Stimulated activated memory B cell treated with anti-CD40 and anti-IgM and Interleukin-4, amounts not matched to agents 10 μg/mL and 1 μg/mL and 100 μg/mL, for 72 hours (primary cell): ENCODE measurements around the gene ENTPD8.

Source experiments
- ATAC-seq: fragments of 150-1000 bp; cut with Tn5 transposase; 2 replicates; pipeline ENCODE4 v1.10.0; 2021
- H3K27ac Mint-ChIP-seq: one replicate; pipeline ENCODE4 v1.8.0; 2022; ENCODE audit warnings: mild to moderate bottlenecking, mixed read lengths
- H3K27me3 Mint-ChIP-seq: one replicate; pipeline ENCODE4 v1.8.0; 2022; ENCODE audit warnings: mixed read lengths
- H3K36me3 Mint-ChIP-seq: one replicate; pipeline ENCODE4 v1.8.0; 2022; ENCODE audit warnings: mixed read lengths
- H3K4me1 Mint-ChIP-seq: one replicate; pipeline ENCODE4 v1.8.0; 2022; ENCODE audit warnings: mixed read lengths
- H3K4me3 Mint-ChIP-seq: one replicate; pipeline ENCODE4 v1.8.0; 2022; ENCODE audit warnings: mild to moderate bottlenecking, moderate library complexity, mixed read lengths
- H3K9me3 Mint-ChIP-seq: one replicate; pipeline ENCODE4 v1.8.0; 2022; ENCODE audit warnings: mixed read lengths

The ENTPD8 gene

GRCh38 chr9:137446851-137447471, 5.8 kb upstream of the ENTPD8 start:
- Mint-ChIP-seq H3K27ac (no peak overlapping the region), H3K36me3 (peaks cover 19% of the 10 kb centered on the region), H3K4me3 (peak overlapping the region; percentile 8), H3K9me3 (peaks cover 2% of the 10 kb centered on the region), H3K27me3 (peaks cover 42% of the 10 kb centered on the region), H3K4me1 (peaks cover 28% of the 10 kb centered on the region)
- ATAC-seq = peak; percentile 21

GRCh38 chr9:137445930-137446431, 4.8 kb upstream of the ENTPD8 start:
- no peak overlapping the region for H3K4me3 Mint-ChIP-seq
- peaks cover 22% of the 10 kb centered on the region for H3K4me1 Mint-ChIP-seq
- H3K9me3 Mint-ChIP-seq = no peaks in the 10 kb centered on the region
- peaks cover 47% of the 10 kb centered on the region for H3K27me3 Mint-ChIP-seq
- no peak overlapping the region for H3K27ac Mint-ChIP-seq
- H3K36me3 Mint-ChIP-seq = peaks cover 16% of the 10 kb centered on the region
- ATAC-seq = no peak

- no peak overlapping the region for H3K4me3 Mint-ChIP-seq
- ATAC-seq = peak; percentile 83
- H3K27ac Mint-ChIP-seq = no peak overlapping the region
- H3K27me3 Mint-ChIP-seq = peaks cover 47% of the 10 kb centered on the region
- H3K36me3 Mint-ChIP-seq = peaks cover 15% of the 10 kb centered on the region
- no peaks in the 10 kb centered on the region for H3K9me3 Mint-ChIP-seq
- H3K4me1 Mint-ChIP-seq = peaks cover 21% of the 10 kb centered on the region
These were observed 4.2 kb upstream of the ENTPD8 start for GRCh38 chr9:137445275-137445807.

GRCh38 chr9:137444106-137444790, 3.1 kb upstream of the ENTPD8 start:
- H3K36me3 Mint-ChIP-seq = peaks cover 4% of the 10 kb centered on the region
- no peak for ATAC-seq
- H3K27ac Mint-ChIP-seq = no peak overlapping the region
- H3K9me3 Mint-ChIP-seq = no peaks in the 10 kb centered on the region
- H3K4me1 Mint-ChIP-seq = peaks cover 14% of the 10 kb centered on the region
- H3K4me3 Mint-ChIP-seq = no peak overlapping the region
- peaks cover 54% of the 10 kb centered on the region for H3K27me3 Mint-ChIP-seq

DNA sequence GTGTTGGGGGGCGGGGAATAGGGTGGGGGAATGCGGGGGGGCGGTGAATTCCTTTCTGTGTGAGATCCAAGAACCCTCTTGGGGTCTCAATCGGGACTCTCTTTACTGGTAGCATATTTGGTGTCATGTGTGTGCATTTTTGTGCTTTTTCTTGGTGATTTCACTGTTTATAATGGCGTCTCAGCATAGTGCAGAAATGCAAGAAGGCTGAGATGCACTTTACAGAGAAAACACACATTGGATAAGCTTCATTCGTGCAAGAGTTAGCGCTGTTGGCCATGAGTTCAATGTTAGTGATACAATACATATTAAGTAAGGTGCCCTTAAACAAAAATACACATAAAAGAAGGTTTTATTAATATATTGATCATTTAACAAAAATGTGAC, 771 bp upstream of the ENTPD8 start:
- Mint-ChIP-seq H3K4me1 (peaks cover 10% of the 10 kb centered on the region), H3K27me3 (peaks cover 65% of the 10 kb centered on the region), H3K9me3 (no peaks in the 10 kb centered on the region), H3K27ac (no peak overlapping the region), H3K36me3 (no peaks in the 10 kb centered on the region), H3K4me3 (peak overlapping the region; percentile 5)
- ATAC-seq = no peak

GRCh38 chr9:137439158-137439714, 1.9 kb downstream of the ENTPD8 start:
- Mint-ChIP-seq H3K27me3 (peaks cover 64% of the 10 kb centered on the region), H3K4me1 (no peaks in the 10 kb centered on the region), H3K9me3 (no peaks in the 10 kb centered on the region), H3K4me3 (no peak overlapping the region), H3K36me3 (no peaks in the 10 kb centered on the region), H3K27ac (no peak overlapping the region)
- no peak for ATAC-seq

- Mint-ChIP-seq H3K9me3 (no peaks in the 10 kb centered on the region), H3K27ac (no peak overlapping the region), H3K27me3 (peaks cover 60% of the 10 kb centered on the region), H3K4me1 (no peaks in the 10 kb centered on the region), H3K36me3 (no peaks in the 10 kb centered on the region), H3K4me3 (no peak overlapping the region)
- ATAC-seq = no peak
These were observed 2.5 kb downstream of the ENTPD8 start for GRCh38 chr9:137438591-137439157.

GRCh38 chr9:137437691-137438590, 3.2 kb downstream of the ENTPD8 start:
- ATAC-seq = no peak
- no peaks in the 10 kb centered on the region for H3K36me3 Mint-ChIP-seq
- peaks cover 53% of the 10 kb centered on the region for H3K27me3 Mint-ChIP-seq
- no peak overlapping the region for H3K27ac Mint-ChIP-seq
- no peaks in the 10 kb centered on the region for H3K9me3 Mint-ChIP-seq
- H3K4me3 Mint-ChIP-seq = no peak overlapping the region
- H3K4me1 Mint-ChIP-seq = no peaks in the 10 kb centered on the region

DNA sequence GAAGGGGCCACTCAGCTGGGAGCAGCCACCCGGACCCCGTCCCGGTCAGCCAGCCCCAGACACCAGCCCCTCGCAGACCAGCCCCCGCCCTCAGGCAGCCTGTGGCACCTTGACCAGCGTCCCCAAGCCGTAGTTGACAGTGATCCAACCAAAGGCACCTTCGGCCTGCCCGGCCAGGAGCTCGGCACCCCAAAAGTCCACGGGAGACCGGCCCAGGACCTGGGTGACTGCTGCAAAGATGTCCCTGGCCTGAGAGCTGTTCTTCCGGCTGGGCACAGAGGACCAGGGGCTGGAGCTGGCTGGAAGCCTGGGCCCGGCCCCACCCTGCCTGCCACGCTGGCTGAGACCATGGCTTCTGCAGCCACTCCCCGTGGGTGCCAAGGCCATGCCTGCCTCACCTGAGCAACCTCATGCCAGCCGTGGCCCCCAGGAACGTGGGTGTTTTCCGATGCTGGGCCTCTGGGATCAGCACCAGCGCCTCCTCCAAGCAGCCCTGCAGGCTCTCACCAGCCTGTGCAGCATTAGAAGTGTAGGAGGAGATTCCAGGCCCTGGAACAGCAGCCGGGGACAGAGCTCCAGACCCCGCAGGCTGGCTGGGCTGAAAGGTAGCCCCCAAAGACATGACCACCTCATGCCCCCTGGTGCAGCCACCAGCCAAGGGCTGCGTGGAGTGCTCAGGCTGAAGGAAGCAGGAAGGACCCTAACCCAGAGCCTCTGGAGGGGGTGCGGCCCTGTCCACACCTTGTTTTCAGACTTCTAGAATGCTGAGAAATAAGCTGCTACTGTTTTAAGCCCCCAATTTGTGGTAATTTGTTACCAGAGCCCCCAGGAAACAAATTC, 4.2 kb downstream of the ENTPD8 start:
- no peaks in the 10 kb centered on the region for H3K36me3 Mint-ChIP-seq
- no peaks in the 10 kb centered on the region for H3K4me1 Mint-ChIP-seq
- H3K9me3 Mint-ChIP-seq = no peaks in the 10 kb centered on the region
- H3K4me3 Mint-ChIP-seq = no peak overlapping the region
- ATAC-seq = no peak
- no peak overlapping the region for H3K27ac Mint-ChIP-seq
- peaks cover 47% of the 10 kb centered on the region for H3K27me3 Mint-ChIP-seq

GRCh38 chr9:137435980-137436760, 5.0 kb downstream of the ENTPD8 start:
- Mint-ChIP-seq H3K27ac (no peak overlapping the region), H3K4me3 (no peak overlapping the region), H3K36me3 (no peaks in the 10 kb centered on the region), H3K27me3 (peaks cover 50% of the 10 kb centered on the region), H3K9me3 (no peaks in the 10 kb centered on the region), H3K4me1 (no peaks in the 10 kb centered on the region)
- peak; percentile 55 for ATAC-seq

GRCh38 chr9:137435381-137435891, 5.7 kb downstream of the ENTPD8 start:
- no peak for ATAC-seq
- no peak overlapping the region for H3K27ac Mint-ChIP-seq
- H3K4me1 Mint-ChIP-seq = no peaks in the 10 kb centered on the region
- peaks cover 54% of the 10 kb centered on the region for H3K27me3 Mint-ChIP-seq
- H3K36me3 Mint-ChIP-seq = no peaks in the 10 kb centered on the region
- no peak overlapping the region for H3K4me3 Mint-ChIP-seq
- H3K9me3 Mint-ChIP-seq = no peaks in the 10 kb centered on the region

DNA sequence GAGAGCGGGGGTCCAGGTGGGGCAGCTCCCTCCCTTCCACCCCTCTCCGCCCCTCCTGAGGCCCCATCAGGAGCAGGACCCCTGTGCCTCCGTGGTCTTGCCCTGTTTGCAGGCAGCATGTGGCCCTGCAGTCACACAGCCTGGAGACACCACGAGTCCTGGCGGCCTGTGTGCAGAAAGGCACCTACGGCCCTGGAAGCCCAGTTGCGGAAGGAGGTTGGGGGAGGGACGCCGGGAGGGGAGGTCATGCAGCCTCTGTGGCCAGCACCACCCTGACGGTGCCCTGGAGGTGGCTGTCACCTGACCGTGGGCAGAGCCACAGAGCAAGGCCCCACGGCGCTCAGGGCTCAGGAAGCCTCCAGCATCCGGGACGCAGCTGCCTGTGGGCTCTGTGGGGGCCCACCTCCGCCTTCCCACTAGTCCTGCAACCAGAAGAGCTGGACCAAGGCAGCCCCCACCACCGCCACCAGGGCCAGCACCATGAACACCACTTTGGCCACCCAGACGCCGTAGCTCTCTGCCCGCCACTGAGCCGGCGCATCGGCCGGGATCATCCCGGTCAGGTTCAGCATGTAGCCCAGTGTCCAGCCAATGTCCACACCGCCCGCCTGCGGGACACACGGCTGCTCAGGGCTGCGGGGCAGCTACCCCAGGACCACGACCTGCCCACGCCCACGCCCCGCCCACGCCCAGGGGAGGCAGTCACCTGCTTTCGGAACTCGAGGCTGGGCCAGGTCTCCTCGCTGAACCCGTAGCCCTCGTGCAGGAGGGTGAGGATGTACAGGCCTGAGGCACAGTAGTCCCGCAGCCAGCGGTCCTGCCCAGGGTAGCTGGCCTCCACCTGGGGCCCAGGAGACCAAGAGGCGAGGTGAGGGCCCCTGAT, 6.4 kb downstream of the ENTPD8 start:
- Mint-ChIP-seq H3K4me3 (no peak overlapping the region), H3K9me3 (no peaks in the 10 kb centered on the region), H3K27ac (no peak overlapping the region), H3K36me3 (no peaks in the 10 kb centered on the region), H3K27me3 (peaks cover 52% of the 10 kb centered on the region), H3K4me1 (peaks cover 2% of the 10 kb centered on the region)
- ATAC-seq = no peak
